Measurements from ENCODE around the gene MYOM1.

DNA sequence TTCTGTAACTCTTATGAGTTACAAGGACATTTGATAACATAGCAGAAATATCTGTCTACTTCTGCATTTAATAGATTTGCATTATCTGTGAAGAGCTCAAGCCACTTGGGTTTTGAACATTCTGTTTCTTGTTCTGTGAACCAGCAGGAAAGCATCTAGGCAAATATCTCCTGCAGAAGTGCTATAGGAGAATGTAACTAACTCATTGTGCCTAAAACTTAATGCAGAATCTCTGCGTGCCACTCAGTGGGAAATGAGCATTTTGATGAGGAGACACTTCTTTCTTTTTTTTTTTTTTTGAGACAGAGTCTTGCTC is 63.5 kb downstream of the MYOM1 start:
- TF ChIP-seq, protein P1, sequence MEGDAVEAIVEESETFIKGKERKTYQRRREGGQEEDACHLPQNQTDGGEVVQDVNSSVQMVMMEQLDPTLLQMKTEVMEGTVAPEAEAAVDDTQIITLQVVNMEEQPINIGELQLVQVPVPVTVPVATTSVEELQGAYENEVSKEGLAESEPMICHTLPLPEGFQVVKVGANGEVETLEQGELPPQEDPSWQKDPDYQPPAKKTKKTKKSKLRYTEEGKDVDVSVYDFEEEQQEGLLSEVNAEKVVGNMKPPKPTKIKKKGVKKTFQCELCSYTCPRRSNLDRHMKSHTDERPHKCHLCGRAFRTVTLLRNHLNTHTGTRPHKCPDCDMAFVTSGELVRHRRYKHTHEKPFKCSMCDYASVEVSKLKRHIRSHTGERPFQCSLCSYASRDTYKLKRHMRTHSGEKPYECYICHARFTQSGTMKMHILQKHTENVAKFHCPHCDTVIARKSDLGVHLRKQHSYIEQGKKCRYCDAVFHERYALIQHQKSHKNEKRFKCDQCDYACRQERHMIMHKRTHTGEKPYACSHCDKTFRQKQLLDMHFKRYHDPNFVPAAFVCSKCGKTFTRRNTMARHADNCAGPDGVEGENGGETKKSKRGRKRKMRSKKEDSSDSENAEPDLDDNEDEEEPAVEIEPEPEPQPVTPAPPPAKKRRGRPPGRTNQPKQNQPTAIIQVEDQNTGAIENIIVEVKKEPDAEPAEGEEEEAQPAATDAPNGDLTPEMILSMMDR (IDR thresholded peaks at IDR 0.05): no peak
- TF ChIP-seq POLR2A (IDR thresholded peaks at IDR 0.05): no peak
